ENCODE data around the gene NCAPH2.

Gene NCAPH2

DNA sequence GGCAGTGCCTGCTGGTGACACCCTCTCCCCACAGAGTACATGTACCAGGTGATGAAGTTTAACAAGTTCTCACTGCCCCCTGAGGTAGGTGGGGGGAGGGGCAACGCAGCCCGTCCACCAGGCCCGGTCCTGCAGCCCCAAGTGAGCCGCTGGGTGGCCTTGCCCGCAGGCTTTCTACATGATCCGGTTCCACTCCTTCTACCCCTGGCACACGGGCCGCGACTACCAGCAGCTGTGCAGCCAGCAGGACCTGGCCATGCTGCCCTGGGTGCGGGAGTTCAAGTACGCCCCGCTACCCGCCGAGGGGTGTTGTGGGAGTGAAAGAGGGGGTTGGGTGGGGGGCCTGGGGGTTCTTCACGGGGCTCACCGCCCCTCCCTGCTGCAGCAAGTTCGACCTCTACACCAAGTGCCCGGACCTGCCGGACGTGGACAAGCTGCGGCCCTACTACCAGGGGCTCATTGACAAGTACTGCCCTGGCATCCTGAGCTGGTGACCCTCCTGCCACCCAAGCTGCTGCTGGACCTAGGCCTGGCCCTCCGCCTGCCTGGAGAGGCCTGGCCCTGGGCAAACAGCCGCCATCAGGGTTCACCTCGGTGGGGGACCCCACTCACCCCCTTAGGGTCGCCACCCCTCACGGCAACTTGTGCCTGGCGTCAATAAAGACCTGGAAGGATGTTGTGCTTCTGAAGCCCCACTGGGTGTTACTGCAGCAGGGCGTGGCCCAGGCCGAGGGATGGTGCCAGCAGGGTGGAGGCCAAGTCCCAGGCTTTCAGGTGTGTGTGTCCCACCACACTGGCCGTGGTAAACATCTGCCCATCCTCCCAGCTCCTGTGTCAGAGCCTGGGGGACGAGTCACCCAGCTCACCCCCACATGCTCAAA lies 18.4 kb upstream of the NCAPH2 start:
- in situ Hi-C loops (cut with MboI; ENCODE audit: low sequenced_read_pairs): no loop called here

DNA sequence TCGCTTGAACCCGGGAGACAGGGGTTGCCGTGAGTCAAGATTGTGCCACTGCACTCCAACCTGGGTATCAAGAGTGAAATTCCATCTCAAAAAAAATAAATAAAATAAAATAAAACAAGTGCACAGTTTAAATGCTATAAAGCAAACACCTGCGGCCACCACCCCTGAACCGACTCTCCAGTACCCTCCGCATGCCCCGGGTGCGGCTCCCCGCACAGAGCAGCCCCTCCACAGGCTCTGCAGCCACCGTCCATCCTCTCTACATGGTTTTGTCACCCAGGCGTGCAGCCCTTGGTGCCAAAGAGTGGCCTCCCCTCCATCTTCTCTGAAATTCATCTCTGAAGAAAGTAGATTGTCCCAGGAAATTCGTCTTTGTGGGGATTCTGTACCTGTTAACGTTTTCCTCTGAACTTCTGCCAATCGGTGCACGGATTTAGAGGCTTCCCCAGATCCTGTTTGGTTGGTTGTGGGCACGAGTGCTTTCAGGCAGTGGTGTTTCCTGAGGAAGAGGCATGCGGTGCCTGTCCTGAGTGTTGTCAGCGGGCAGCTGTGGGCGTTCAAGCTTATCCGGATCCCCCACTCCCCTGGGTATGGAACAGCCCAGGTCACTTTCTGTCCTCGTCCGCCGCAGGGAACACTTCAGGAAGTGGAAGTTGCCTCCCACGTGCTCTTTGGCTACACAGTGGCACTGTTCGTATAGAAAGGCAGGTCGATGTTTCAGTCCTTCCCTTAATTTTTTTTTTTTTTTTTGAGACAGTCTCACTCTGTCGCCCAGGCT lies 17.3 kb upstream of the NCAPH2 start:
- in situ Hi-C loops (cut with MboI; ENCODE audit: low sequenced_read_pairs): no loop called here

DNA sequence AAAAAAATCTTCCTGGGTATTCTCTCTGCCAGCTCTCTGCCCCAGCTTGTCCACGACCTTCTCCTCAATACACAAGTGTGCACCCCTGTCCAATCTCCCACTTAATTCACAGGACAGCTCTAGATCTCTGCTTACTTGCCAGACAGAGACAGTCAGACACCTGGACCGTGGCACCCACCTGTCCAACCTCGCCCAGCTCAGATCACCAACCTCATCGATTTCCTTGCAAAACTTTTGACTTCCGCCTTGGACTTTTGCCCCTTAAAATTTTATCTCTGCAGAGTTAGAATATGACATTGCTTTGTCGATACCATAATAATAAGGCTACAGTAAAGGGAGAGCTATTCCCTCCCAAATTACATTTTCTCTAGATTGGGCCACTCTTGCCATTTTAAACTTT lies 10.9 kb upstream of the NCAPH2 start:
- in situ Hi-C loops (cut with MboI; ENCODE audit: low sequenced_read_pairs): no loop called here

DNA sequence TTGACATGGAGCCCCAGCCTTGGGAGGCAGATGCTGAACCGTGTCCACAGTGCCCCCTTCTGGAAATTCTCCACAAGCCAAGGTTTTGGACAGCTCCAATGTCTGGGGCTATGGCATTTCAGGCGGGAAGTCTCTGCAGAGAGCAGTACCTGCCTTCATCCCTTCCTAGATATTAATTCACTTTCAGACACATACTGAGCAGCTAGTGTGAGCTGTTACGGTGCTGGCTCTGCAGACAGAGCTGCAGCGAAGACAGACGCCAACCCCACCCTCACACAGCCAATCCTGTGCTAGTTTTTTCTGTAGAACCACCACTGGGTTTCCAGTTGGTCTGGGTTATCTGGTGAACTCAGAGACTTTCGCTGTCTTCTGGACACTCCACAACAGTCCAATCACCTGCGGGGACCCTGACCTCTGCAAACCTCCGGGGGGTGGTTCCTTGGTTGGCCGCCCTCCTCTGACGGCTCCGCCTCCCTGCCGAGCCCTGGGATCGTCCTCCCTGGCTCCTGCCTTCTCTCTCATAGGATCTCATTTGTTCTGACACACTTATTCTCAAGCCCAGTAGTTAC lies 9.6 kb upstream of the NCAPH2 start:
- in situ Hi-C loops (cut with MboI; ENCODE audit: low sequenced_read_pairs): no loop called here

DNA sequence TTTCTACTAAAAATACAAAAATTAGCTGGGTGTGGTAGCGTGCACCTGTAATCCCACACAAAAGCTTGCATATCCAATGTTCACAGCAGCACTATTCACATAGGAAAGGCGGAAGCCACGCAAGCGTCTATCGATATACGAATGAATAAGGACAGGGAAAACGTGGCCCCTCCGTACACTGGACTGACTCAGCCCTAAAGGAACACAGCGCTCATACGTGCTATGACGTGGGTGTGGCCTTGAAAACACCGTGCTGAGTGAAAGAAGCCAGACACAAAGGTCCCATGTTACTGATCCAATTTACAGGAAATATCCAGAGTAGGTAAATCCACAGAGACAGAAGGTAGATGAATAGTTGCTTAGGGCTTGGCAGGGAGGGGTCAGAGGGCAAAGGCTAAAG lies 7.6 kb upstream of the NCAPH2 start:
- in situ Hi-C loops (cut with MboI; ENCODE audit: low sequenced_read_pairs): no loop called here

DNA sequence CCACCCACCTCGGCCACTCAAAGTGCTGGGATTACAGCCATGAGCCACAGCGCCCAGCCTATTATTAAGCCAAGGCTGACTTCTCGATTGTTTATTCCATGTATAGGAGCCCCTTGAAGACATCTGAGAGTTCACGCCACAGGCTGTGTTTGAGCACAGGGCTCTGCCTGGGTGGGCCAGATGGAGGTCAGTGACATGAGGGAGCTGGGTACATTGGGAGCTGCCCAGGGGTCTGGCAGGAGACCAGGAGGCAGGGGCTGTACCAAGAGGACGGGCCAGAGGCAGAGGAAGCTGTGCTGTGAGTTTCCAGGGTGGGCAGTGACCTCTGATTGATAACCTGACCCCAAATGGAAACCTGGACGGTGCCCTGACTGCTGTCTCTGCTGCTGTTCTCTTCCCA lies 5.9 kb upstream of the NCAPH2 start:
- in situ Hi-C loops (cut with MboI; ENCODE audit: low sequenced_read_pairs): no loop called here

DNA sequence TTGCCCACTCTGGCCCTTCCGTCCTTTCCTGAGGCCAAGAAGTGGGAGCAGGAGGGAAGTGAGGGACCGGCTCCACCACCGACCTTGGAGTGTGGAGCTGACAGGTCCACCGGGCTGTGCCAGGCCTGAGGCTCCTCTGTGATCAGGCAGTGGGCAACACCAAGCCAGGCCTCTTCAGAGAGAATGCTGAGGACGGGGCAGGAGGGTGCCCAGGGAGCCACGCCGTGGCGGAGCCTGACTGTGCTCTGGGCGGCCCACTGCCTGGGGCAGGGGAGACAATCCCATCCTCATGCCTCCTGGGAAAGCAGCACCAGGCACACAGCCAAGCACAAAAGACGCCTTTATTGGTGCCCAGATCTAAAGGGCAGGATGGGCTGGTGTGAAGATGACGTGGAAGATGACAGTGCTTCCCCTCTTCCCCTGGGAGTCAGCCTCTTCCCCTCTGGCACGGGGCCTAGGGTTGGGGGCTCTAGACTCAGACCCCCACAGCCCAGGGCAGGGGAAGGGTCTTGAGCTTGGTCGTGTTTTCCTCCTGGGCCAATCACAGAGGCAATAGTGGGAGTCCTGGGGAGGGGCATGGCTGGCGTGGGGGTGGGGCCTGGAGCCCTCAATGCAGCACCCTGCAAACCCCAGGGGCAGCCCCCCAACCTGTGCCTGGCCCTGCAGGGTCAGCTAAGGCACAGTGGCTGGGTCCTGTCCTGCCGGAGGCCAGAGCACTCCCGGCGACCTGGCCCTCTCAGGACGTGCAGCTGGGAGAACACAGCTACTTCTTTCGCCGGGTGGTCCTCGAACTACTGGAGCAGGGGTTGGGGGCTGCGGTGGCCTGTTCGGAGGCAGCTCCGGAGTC lies 5.2 kb upstream of the NCAPH2 start:
- in situ Hi-C loops (cut with MboI; ENCODE audit: low sequenced_read_pairs): no loop called here

DNA sequence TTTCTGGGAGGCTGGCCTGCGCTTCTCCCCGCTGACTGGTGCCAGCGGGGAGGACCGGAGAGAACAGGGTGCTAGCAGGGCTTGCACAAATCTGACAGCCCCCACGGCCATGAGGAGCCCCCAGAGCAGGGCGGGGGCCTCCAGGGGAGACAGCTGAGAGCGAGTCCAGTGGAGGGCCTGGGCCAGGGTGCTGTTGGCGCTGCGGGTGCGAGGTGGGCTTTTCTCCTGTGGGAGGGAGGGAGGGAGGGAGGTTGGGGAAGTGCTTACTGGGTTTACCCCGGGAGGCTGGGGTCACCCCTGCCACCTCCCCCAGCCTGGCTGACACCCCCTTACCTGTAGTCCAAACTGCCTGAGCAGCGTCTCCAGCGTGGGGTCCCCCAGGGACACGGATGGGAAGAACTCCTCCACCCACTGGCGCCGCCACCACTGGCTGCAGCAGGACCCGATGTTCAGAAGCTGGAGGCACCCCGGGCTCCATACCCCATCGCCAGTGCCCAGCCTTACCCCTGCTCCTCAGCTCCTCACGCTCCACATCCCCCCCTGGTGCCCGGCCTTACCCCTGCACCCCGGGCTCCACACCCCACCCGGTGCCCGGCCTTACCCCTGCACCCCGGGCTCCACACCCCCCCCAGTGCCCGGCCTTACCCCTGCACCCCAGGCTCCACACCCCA lies 4.4 kb upstream of the NCAPH2 start:
- in situ Hi-C loops (cut with MboI; ENCODE audit: low sequenced_read_pairs): no loop called here

DNA sequence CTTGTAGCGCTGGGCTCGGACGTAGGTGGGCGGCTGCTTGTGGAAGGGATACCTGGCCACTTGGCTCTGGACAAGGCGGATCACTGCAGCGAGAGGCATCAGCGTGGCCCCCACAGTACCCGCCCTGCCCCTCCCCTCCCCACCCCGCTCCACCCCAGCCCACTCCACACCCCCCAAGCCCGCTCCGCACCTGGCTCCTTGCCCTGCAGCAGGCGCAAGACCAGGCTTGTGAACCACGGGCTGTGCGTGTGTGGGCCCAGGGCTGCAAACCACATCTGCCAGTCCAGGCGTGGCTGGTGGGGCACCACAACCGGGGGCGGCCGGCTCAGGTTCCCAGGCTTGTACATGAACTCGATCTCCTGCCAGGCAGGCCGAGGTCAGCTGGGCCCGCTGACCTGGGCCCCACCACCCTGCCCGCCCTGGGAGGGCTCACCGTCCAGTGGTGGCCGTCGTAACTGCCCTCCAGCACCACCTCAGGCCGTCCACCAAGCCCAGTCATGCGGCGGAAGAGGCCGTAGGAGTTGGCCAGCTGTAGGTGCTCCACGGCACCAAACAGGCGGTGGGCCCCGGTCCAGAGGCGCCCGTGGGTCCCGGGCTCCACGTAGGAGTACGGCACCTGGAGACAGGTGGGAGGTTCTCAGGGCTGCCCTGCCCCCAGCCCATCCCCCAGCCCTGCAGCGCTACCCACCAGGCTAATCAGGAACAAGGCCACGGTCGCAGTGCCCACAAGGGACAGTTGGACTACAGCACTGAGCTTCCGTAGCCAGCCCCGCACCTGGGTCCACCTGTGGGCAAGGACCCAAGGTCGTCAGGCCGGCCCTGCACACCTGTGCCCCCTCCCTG lies 3.4 kb upstream of the NCAPH2 start:
- in situ Hi-C loops (cut with MboI; ENCODE audit: low sequenced_read_pairs): no loop called here

DNA sequence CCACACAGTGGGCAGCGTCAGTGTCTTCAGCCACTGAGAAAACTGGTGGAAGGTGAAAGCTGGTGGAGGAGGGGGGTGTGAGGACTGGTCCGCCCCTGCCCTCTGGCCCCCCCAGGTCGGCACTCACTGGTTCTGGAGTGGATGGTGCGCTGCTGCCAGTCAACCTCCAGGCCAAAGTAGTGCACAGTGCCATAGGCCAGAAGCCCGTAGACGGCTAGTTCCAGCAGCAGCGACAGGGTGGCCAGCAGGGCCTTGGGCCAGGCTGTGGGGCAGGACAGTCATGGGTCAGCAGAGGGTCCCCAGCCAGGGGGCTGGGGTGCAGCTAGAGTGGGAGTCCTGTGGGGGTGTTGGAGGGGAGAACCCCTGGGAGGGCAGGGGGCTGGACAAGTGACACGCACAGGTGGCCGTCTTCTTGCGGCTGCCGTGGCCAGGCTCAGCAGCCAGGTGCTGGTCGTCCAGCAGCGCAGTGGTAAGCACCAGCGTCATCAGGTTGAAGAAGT lies 2.7 kb upstream of the NCAPH2 start:
- in situ Hi-C loops (cut with MboI; ENCODE audit: low sequenced_read_pairs): no loop called here

DNA sequence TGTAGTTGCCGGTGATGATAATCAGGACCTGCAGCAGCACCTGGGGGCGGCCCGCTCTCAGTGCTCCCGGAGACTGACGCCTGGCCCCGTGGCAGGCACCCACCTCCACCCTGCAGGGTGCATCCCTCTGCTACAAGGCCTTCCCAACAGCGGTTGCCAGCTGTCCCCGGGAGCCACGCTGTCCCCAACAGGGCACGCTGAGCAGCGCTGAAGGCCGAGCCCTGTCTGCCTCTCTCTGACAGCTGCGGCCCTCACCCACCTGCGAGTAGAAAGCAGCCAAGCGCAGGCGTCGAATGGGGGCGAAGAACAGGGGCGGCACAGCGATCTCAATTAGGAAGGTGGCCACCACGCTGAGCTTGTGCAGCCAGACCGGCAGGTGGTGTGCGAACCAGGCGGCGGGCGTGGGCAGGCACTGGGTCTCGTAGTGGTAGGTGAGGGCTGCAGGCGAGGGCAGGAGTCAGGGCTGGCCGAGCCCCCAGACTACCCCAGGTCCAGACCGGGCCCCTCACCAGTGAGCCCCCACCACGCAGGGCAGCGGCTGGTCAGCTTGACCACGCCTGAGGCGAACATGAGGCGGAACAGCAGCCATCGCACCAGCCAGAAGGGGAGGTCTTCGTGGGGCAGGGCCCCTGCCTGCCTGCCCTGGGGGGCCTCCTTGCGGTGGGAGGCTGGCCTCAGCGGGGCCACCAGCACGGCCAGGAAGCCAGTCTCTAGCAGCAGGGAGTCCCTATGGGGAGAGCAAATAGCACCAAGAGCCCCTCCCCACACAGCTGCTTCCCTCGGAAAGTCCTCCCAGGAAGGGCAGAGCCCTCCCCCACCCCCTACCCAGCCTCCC lies 2.0 kb upstream of the NCAPH2 start:
- in situ Hi-C loops (cut with MboI; ENCODE audit: low sequenced_read_pairs): no loop called here

DNA sequence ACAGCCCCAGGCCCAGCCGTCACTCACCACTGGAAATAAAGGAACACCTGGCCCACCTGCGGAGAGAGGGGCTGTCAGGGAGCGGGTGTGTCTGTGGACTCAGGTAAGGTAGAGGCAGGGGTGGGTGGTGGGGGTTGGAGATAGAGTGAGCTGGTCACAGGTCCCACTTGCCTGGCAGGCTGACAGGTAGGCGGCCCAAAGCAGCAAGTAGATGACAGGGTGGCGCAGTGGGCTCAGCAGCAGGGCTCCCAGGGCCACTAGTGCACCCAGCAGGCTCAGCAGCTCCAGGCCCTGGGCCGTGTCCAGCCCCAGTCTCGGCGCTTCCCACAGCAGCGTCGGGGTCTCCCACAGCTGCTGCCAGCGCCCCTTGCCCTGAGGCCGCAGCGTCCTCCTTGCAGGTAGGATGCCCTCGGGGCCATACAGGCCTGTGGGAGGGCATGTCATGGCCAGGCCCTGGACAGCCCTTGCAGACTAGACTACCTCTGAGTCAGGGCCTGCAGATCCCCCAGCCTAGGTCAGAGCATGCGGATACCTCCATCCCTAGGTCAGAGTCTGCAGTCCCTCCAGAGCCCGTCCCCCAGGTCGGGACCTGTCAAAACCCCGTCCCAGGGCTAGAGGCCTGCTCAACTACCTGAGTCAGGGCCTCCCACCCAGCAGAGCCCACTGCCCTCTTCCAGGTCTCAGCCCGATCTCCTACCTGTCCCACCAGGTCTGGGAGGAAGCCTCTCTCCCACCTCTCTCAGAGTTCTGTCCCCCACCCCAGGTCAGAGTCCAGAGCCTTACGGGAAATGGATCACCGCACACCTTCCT lies 1.2 kb upstream of the NCAPH2 start:
- in situ Hi-C loops (cut with MboI; ENCODE audit: low sequenced_read_pairs): no loop called here

DNA sequence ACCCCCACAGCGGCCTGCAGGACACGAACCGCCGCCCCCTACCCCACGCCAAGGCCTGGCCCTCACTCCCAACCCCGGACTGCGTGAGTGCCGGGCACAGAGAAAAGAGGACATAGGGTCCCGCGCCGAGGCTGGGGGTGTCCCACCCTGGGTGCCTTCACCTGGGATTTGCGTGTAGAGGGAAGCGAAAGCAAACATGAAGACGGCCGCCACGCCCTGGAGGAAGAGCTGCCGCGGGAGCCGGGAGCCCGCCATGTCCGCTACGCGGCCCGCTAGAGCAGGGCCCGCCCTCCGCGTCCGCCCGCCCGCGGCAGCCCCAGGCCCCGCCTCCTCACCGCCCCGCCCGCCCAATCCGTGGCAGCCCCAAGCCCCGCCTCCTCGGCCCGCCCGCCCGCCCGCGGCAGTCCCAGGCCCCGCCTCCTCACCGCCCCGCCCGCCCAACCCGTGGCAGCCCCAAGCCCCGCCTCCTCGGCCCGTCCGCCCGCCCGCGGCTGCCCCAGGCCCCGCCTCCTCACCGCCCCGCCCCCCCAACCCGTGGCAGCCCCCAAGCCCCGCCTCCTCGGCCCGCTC lies 518 bp upstream of the NCAPH2 start, which contains the start of gene LMF2:
Gene LMF2, minus strand, starts transcription at position 282 of the 570 bp plus-strand sequence. Its CDS starts 27 bp downstream, at position 255.
- in situ Hi-C loops (cut with MboI; ENCODE audit: low sequenced_read_pairs): no loop called here

DNA sequence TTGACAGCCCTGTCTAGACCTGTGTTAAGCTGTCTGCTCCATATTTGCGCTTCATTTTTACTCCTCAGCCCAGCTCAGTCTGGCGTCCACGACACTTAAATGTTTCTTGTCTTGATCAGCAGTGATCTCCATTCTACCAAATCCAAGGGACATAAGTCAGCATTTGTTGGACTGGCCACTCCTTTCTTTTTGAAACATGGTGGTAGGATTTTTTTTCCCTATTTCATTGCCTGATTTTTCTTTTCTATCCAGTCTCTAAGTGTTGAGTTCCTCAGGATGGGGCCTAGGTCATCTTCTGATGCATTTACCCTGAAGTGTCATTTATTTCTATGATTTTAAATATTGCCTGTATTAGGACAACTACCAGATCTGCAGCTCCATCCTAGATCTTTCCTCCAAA lies 873 bp downstream of the NCAPH2 start:
- in situ Hi-C loops (cut with MboI; ENCODE audit: low sequenced_read_pairs): no loop called here

DNA sequence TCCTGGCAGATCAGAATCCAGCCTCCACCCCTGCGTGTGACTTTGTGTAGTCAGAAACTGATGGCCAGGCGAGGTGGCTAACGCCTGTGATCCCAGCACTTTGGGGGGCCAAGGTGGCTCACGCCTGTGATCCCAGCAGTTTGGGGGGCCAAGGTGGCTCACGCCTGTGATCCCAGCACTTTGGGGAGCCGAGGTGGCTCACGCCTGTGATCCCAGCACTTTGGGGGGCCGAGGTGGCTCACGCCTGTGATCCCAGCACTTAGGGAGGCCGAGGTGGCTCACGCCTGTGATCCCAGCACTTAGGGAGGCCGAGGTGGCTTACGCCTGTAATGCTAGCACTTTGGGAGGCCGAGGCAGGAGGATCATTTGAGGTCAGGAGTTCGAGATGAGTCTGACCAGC lies 5.2 kb downstream of the NCAPH2 start:
- in situ Hi-C loops (cut with MboI; ENCODE audit: low sequenced_read_pairs): no loop called here

DNA sequence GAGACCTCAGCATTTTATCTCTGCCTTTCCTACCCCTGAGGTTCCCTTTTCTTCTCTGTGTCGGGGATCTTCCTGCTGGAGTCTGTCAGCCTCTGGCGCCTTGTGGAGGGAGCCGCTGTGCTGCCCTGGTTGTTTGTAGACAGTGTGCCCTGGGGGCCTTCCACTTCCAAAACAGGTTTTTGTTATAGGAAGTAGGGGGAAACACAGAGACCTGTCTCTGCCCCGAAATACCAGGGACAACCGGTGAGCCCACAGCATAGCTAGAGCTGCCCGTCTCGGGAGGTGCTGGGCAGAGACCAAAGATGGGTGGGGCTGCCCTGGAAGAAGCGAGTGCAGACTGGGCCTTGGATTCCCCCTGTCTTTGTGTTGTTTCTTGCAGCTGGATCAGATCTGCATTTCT lies 8.0 kb downstream of the NCAPH2 start:
- in situ Hi-C loops (cut with MboI; ENCODE audit: low sequenced_read_pairs): no loop called here

DNA sequence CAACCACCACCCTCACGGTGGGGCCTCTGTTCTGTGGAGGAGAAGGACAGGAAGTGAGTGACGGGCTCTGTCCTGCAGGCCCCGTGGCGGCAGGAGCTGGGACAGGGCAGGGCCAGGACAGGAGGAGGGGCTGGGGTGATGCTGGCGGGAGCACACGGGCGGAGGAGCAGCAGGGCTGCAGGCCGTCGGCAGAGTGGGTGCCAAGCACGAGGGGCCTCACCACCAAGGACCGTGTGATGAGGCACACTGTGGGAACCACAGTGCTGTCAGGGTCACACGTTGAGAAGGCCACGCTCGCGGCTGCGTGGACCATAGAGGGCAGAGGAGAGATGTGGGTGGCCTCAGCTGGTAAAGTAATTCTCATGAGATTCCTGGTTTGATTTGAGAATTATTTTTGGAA lies 8.9 kb downstream of the NCAPH2 start:
- in situ Hi-C loops (cut with MboI; ENCODE audit: low sequenced_read_pairs): no loop called here

All from hTERT RPE-1 (cell line).